ENCODE results near the gene PRKAR1B. TPM values are rescaled to one million over a fixed set of nuclear protein-coding genes. Genes with fewer than 3 reads are reported as not detected.
A peak's percentile ranks its signal among the peaks of the same experiment; 100 is the strongest.

PRKAR1B gene
- total RNA-seq, 1 experiment from 2014 or later: 62.0 TPM

- H3K27me3 ChIP-seq (ENCODE audit: control insufficient read depth, insufficient read depth, low read length): no peaks in the 10 kb centered on the region; the same call in 1 of the 2 replicates
- peaks cover 19% of the 10 kb centered on the region for H3K4me1 ChIP-seq (ENCODE audit: control insufficient read depth, insufficient read depth, low read length)
- intact Hi-C loops (cut with micrococcal nuclease; ENCODE audit: unreplicated experiment): loop anchor here (5.0 to 10.0 kb wide), 2 partner anchors 112 to 195 kb away; no protein-coding TSS in a partner anchor
- DNase-seq (ENCODE audit: low read depth, low spot score) (no peak), ATAC-seq (no peak)
- H3K4me3 ChIP-seq (ENCODE audit: low read depth in 2 of 2, low read length in 2 of 2): peak overlapping the region; percentile 46 to 60
- H3K27ac ChIP-seq (ENCODE audit: low read length): 0 out of 2 replicates have a peak overlapping the region, but pooled peaks have one; percentile 7
- ChIA-PET CTCF (no interaction called here), POLR2A (interaction anchor here (0.6 kb wide), 1 partner anchor 120 kb away, joined by 3 read pairs; no protein-coding TSS in a partner anchor)
- in situ Hi-C loops (cut with HindIII; ENCODE audit: low pct_unique_long_range_greater_than_20kb, low sequenced_read_pairs): no loop called here
- TF ChIP-seq POLR2AphosphoS5 (IDR thresholded peaks at IDR 0.05; ENCODE audit: low read depth, low read length): 0 out of 2 replicates have a peak, but pooled peaks have one; percentile 7
- TF ChIP-seq CTCF (IDR thresholded peaks at IDR 0.05): no peak
- BruUV-seq (replicated peaks): no TSS peak
- H3K36me3 ChIP-seq (ENCODE audit: control insufficient read depth, insufficient read depth, low read length): no peaks in the 10 kb centered on the region; the same call in 1 of the 2 replicates
- H3K9me3 ChIP-seq (ENCODE audit: control insufficient read depth, insufficient read depth, low read depth, low read length): no peaks in the 10 kb centered on the region
Observed at GRCh38 chr7:522071-522950, 204.8 kb downstream of the PRKAR1B start.

DNA sequence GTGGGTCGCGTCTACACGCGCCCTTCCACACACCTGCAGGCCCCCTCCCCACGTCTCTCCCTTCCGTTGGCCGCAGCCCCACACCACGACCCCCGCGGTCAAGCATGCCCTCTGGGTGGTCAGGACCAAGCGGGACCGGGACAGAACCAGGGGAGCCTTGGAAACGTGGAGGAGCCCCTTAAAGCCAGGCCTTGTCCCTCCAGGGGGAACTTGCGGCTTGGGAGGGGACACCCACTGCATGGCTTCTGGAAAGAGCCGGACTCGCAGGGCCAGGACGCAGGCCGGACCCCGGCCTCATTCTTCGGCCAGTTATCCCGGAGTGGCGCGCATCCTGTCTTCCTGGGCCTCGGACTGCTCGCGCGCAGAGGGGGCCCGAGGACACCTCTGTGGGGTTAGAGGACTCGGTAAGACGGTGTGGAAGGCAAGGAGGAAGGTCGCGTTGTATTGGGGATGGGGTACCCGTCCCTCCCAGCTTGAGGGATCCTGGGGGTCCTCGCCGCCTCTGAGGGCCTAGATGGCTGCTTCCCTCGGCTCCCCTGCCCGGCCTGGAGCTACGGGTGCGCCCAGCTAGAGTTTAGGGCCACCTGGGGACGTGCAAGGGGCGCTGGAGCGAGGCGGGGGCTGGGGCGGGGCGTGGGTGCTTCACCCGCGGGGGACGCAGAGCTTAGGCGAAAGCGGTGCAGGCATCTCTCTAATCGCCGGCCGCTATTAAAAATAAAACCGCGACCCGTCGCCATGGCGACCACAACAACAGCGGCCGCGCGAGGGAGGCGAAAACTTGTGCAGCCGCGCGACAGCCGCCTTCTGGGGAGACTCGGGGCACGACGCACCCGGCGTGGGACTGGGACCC lies 205.6 kb downstream of the PRKAR1B start:
- BruUV-seq (replicated peaks): no TSS peak
- intact Hi-C loops (cut with micrococcal nuclease; ENCODE audit: unreplicated experiment): loop anchor here (5.0 to 10.0 kb wide), 2 partner anchors 113 to 194 kb away; no protein-coding TSS in a partner anchor
- Histone ChIP-seq H3K9me3 (ENCODE audit: control insufficient read depth, insufficient read depth, low read depth, low read length) (no peaks in the 10 kb centered on the region), H3K27me3 (ENCODE audit: control insufficient read depth, insufficient read depth, low read length) (no peaks in the 10 kb centered on the region; the same call in 1 of the 2 replicates), H3K4me3 (ENCODE audit: low read depth in 2 of 2, low read length in 2 of 2) (peak overlapping the region; percentile 46 to 60), H3K4me1 (ENCODE audit: control insufficient read depth, insufficient read depth, low read length) (peaks cover 19% of the 10 kb centered on the region), H3K36me3 (ENCODE audit: control insufficient read depth, insufficient read depth, low read length) (no peaks in the 10 kb centered on the region; the same call in 1 of the 2 replicates), H3K27ac (ENCODE audit: low read length) (no peak overlapping the region)
- TF ChIP-seq TCF7L2 (IDR thresholded peaks at IDR 0.05; ENCODE audit: low read depth, low read length) (0 out of 2 replicates have a peak, but pooled peaks have one; percentile 10), CTCF (IDR thresholded peaks at IDR 0.05) (no peak), POLR2AphosphoS5 (IDR thresholded peaks at IDR 0.05; ENCODE audit: low read depth, low read length) (0 out of 2 replicates have a peak, but pooled peaks have one; percentile 15), SIN3A (IDR thresholded peaks at IDR 0.05; ENCODE audit: borderline replicate concordance, insufficient read depth, low read depth, low read length) (0 out of 2 replicates have a peak, but pooled peaks have one; percentile 60)
- TF ChIP-seq, protein P1, sequence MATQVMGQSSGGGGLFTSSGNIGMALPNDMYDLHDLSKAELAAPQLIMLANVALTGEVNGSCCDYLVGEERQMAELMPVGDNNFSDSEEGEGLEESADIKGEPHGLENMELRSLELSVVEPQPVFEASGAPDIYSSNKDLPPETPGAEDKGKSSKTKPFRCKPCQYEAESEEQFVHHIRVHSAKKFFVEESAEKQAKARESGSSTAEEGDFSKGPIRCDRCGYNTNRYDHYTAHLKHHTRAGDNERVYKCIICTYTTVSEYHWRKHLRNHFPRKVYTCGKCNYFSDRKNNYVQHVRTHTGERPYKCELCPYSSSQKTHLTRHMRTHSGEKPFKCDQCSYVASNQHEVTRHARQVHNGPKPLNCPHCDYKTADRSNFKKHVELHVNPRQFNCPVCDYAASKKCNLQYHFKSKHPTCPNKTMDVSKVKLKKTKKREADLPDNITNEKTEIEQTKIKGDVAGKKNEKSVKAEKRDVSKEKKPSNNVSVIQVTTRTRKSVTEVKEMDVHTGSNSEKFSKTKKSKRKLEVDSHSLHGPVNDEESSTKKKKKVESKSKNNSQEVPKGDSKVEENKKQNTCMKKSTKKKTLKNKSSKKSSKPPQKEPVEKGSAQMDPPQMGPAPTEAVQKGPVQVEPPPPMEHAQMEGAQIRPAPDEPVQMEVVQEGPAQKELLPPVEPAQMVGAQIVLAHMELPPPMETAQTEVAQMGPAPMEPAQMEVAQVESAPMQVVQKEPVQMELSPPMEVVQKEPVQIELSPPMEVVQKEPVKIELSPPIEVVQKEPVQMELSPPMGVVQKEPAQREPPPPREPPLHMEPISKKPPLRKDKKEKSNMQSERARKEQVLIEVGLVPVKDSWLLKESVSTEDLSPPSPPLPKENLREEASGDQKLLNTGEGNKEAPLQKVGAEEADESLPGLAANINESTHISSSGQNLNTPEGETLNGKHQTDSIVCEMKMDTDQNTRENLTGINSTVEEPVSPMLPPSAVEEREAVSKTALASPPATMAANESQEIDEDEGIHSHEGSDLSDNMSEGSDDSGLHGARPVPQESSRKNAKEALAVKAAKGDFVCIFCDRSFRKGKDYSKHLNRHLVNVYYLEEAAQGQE (IDR thresholded peaks at IDR 0.05; ENCODE audit: insufficient read depth in 1 of 2, low read depth in 2 of 2, low read length in 1 of 2): no peak
- POLR2A ChIA-PET: no interaction called here
- DNase-seq (ENCODE audit: low read depth, low spot score) (no peak), ATAC-seq (no peak)
- in situ Hi-C loops (cut with HindIII; ENCODE audit: low pct_unique_long_range_greater_than_20kb, low sequenced_read_pairs): no loop called here
- CTCF ChIA-PET: no interaction called here
